Smooth muscle cell (in vitro differentiated cells): ENCODE data around the gene TRIM68. TPM values are rescaled to one million over a fixed set of nuclear protein-coding genes. Genes with fewer than 3 reads are reported as not detected.

Experiments used
- DNase-seq: peaks from one replicate; lab custom pipeline; 2025; ENCODE audit not compliant: unreplicated experiment; lab: John Stamatoyannopoulos, UW
- H2AFZ ChIP-seq: fragments of 200-600 bp; sonication (generic); 2 replicates; pipeline ENCODE4 v1.6.0; 2016; ENCODE audit warnings: antibody characterized with exemption, low read depth, mild to moderate bottlenecking
- H3F3A ChIP-seq: fragments of 200-600 bp; sonication (generic); 2 replicates; pipeline ENCODE4 v1.6.0; 2017; ENCODE audit warnings: antibody characterized with exemption, low read depth
- H3K27ac ChIP-seq: fragments of 200-600 bp; sonication (generic); 2 replicates; pipeline ENCODE4 v1.5.1; 2016; ENCODE audit warnings: low read depth, mild to moderate bottlenecking
- H3K27me3 ChIP-seq: fragments of 200-600 bp; sonication (generic); 2 replicates; pipeline ENCODE4 v1.6.1; 2016; ENCODE audit warnings: low read depth, mild to moderate bottlenecking
- H3K36me3 ChIP-seq: fragments of 200-600 bp; sonication (generic); 2 replicates; pipeline ENCODE4 v1.5.1; 2016; ENCODE audit warnings: low read depth
- H3K4me1 ChIP-seq: fragments of 200-600 bp; sonication (generic); 2 replicates; pipeline ENCODE4 v1.5.1; 2016; ENCODE audit warnings: low read depth
- H3K4me2 ChIP-seq: fragments of 200-600 bp; sonication (generic); 2 replicates; pipeline ENCODE4 v1.6.0; 2016; ENCODE audit warnings: mild to moderate bottlenecking
- H3K4me3 ChIP-seq: fragments of 200-600 bp; sonication (generic); 2 replicates; pipeline ENCODE4 v1.5.1; 2016; ENCODE audit warnings: mild to moderate bottlenecking
- H3K79me2 ChIP-seq: fragments of 200-600 bp; sonication (generic); 2 replicates; pipeline ENCODE4 v1.6.0; 2016; ENCODE audit warnings: low read depth, mild to moderate bottlenecking
- H3K9ac ChIP-seq: fragments of 200-600 bp; sonication (generic); 2 replicates; pipeline ENCODE4 v1.6.0; 2016; ENCODE audit warnings: low read depth
- H3K9me3 ChIP-seq: fragments of 200-600 bp; sonication (generic); replicated peaks from 2 replicates; pipeline ENCODE4 v1.5.1; 2016; ENCODE audit warnings: low read depth
- H4K20me1 ChIP-seq: fragments of 200-600 bp; sonication (generic); 2 replicates; pipeline ENCODE4 v1.6.0; 2016; ENCODE audit warnings: low read depth
- WGBS: methylation state at CpG from one replicate; pipeline ENCODE4 v1.1.7; 2016; ENCODE audit warnings: low lambda C conversion rate; 5-methylcytosine and 5-hydroxymethylcytosine counted together
- polyA plus RNA-seq: library from polyadenylated mRNA; unstranded; fragments of >200 nt; fragmentation: Nextera tagmentation; extraction: Ambion mirVana; gene quantifications from 2 replicates; pipeline ENCODE4 v1.2.1, GENCODE V29; 2016
- total RNA-seq: library from RNA; depleted of rRNA; stranded (reverse); fragments of >200 nt; gene quantifications from 2 replicates; pipeline ENCODE4 v1.2.3, GENCODE V29; 2014
- TF ChIP-seq, protein P1 (sequence below): fragments of 200-600 bp; sonication (generic); IDR thresholded peaks from 2 replicates; pipeline ENCODE4 v1.5.1; 2017; ENCODE audit warnings: borderline replicate concordance, mild to moderate bottlenecking, antibody characterized with exemption; ENCODE audit not compliant: insufficient read depth, poor library complexity, severe bottlenecking

Gene TRIM68
- total and polyA plus RNA-seq, 2 experiments from 2014 or later = 7.8 to 10.7 TPM

DNA sequence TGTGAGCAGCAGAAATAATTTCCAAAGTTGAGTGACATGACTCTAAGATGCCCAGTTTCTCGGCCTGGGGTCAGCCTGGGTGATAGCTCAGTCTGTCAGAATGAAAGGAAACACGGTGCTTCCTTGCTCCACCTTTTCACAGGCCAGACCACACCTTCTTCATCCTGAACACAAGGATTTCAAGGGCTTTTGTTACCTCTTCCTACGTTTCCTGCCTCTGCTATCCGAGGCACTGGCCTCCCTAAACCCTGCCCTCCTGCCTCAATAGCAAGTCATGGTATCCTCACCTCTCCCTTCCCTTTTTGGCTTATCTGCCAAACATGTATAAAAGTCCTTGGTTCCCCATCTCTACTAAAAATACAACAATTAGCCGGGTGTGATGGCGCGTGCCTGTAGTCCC is 34.0 kb upstream of the TRIM68 start:
- Histone ChIP-seq H3K9ac (no peak overlapping the region), H3K4me1 (no peaks in the 10 kb centered on the region), H3K79me2 (no peaks in the 10 kb centered on the region), H3K9me3 (no peaks in the 10 kb centered on the region), H2AFZ (no peak overlapping the region), H3F3A (no peaks in the 10 kb centered on the region), H3K36me3 (no peaks in the 10 kb centered on the region), H4K20me1 (no peaks in the 10 kb centered on the region), H3K27ac (no peak overlapping the region), H3K4me2 (no peak overlapping the region), H3K27me3 (no peaks in the 10 kb centered on the region), H3K4me3 (no peak overlapping the region)
- no peak for DNase-seq
- TF ChIP-seq, protein P1, sequence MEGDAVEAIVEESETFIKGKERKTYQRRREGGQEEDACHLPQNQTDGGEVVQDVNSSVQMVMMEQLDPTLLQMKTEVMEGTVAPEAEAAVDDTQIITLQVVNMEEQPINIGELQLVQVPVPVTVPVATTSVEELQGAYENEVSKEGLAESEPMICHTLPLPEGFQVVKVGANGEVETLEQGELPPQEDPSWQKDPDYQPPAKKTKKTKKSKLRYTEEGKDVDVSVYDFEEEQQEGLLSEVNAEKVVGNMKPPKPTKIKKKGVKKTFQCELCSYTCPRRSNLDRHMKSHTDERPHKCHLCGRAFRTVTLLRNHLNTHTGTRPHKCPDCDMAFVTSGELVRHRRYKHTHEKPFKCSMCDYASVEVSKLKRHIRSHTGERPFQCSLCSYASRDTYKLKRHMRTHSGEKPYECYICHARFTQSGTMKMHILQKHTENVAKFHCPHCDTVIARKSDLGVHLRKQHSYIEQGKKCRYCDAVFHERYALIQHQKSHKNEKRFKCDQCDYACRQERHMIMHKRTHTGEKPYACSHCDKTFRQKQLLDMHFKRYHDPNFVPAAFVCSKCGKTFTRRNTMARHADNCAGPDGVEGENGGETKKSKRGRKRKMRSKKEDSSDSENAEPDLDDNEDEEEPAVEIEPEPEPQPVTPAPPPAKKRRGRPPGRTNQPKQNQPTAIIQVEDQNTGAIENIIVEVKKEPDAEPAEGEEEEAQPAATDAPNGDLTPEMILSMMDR = no peak
- 92% methylated on average over 7 of the region's 7 CpGs for WGBS

DNA sequence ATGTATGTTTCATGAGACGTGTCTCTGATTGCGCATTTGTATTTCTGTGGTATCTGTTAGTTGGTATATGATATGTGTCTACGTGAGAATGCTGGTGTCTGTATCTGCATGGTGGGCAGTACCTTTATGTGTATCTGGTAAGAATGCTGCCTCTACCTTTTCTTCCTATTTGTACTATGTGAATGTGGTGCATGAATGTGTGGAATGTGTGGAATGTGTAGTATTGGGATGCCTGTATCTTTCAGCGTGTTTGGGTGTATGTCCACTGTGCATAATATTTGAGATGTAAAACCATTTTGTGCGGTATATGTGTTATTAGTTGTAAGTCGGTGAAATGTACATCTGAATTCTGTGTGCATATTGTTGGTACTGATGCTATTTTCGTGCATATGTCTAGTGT is 33.5 kb upstream of the TRIM68 start:
- Histone ChIP-seq H3K36me3 (no peaks in the 10 kb centered on the region), H4K20me1 (no peaks in the 10 kb centered on the region), H3K9me3 (no peaks in the 10 kb centered on the region), H3F3A (no peaks in the 10 kb centered on the region), H2AFZ (no peak overlapping the region), H3K27ac (no peak overlapping the region), H3K79me2 (no peaks in the 10 kb centered on the region), H3K4me1 (no peaks in the 10 kb centered on the region), H3K4me2 (no peak overlapping the region), H3K9ac (no peak overlapping the region), H3K4me3 (no peak overlapping the region), H3K27me3 (no peaks in the 10 kb centered on the region)
- DNase-seq = no peak
- TF ChIP-seq, protein P1 = no peak
- 89% methylated on average over 7 of the region's 7 CpGs for WGBS

DNA sequence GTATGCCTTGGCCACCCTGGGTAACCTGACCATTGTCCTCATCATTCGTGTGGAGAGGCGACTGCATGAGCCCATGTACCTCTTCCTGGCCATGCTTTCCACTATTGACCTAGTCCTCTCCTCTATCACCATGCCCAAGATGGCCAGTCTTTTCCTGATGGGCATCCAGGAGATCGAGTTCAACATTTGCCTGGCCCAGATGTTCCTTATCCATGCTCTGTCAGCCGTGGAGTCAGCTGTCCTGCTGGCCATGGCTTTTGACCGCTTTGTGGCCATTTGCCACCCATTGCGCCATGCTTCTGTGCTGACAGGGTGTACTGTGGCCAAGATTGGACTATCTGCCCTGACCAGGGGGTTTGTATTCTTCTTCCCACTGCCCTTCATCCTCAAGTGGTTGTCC is 31.9 kb upstream of the TRIM68 start:
- Histone ChIP-seq H3K9ac (no peak overlapping the region), H3K4me2 (no peak overlapping the region), H3K4me3 (no peak overlapping the region), H3F3A (no peaks in the 10 kb centered on the region), H3K4me1 (no peaks in the 10 kb centered on the region), H4K20me1 (no peaks in the 10 kb centered on the region), H3K9me3 (no peaks in the 10 kb centered on the region), H3K27ac (no peak overlapping the region), H3K79me2 (no peaks in the 10 kb centered on the region), H3K27me3 (no peaks in the 10 kb centered on the region), H3K36me3 (no peaks in the 10 kb centered on the region), H2AFZ (no peak overlapping the region)
- WGBS = 92% methylated on average over 6 of the region's 6 CpGs
- no peak for DNase-seq
- TF ChIP-seq, protein P1 = no peak

DNA sequence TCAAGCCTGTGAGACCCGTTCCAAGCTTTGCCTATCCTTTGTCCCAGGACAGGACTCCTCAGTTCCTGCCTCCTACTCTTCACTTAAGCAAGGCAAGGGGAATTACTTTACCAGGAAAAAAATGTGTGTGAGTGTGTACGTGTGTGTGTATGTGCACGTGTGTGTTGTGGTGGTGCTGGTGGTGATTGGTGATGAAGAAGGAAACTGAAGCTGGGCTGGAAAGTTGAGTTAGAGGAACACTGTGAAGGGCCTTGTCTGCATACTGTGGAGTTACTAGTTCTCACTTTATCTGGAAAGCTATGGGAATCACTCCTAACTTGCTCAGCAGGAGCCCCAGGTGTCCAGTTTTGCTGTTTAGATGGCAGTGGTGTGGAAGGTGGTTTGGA is 29.6 kb upstream of the TRIM68 start:
- no peaks in the 10 kb centered on the region for H3K27me3 ChIP-seq
- 83% methylated on average over 3 of the region's 3 CpGs for WGBS
- H4K20me1 ChIP-seq = no peaks in the 10 kb centered on the region
- H3K4me1 ChIP-seq = no peaks in the 10 kb centered on the region
- no peak overlapping the region for H3K27ac ChIP-seq
- TF ChIP-seq, protein P1 = no peak
- H3K36me3 ChIP-seq = no peaks in the 10 kb centered on the region
- H2AFZ ChIP-seq = no peak overlapping the region
- no peak overlapping the region for H3K4me3 ChIP-seq
- H3K4me2 ChIP-seq = no peak overlapping the region
- H3K9me3 ChIP-seq = no peaks in the 10 kb centered on the region
- H3K9ac ChIP-seq = no peak overlapping the region
- no peak for DNase-seq
- H3F3A ChIP-seq = no peaks in the 10 kb centered on the region
- H3K79me2 ChIP-seq = no peaks in the 10 kb centered on the region
